Right lobe of liver (tissue), 6 donors: ENCODE measurements around the gene EME2. TPM values are rescaled to one million over a fixed set of nuclear protein-coding genes. Genes with fewer than 3 reads are reported as not detected.

Experiments used
- ATAC-seq, 4 donors: fragments of 200-7000 bp; cut with Tn5 transposase; one replicate each; pipeline ENCODE4 v1.9.1; 2020; ENCODE audit warnings: mild to moderate bottlenecking in 4 of 4, moderate library complexity in 4 of 4
- DNase-seq, 3 donors: peaks; one replicate each; pipeline ENCODE4 v3.0.0-alpha.2; 2020
- H3K27ac ChIP-seq, 3 donors: fragments of 200-600 bp; one replicate each; pipeline ENCODE4 v1.8.0; 2022
- H3K27me3 ChIP-seq, 2 donors: fragments of 200-600 bp; one replicate each; pipeline ENCODE4 v1.8.0; 2022
- H3K36me3 ChIP-seq, 4 donors: fragments of 200-600 bp; sonication (generic) in 1 of 4; one replicate each; pipeline versions ENCODE4 v1.5.1 to v1.8.0; 2017 to 2022; ENCODE audit warnings: control low read depth in 1 of 4
- H3K4me1 ChIP-seq, 4 donors: fragments of 200-600 bp; sonication (generic) in 1 of 4; one replicate each; pipeline versions ENCODE4 v1.5.1 to v1.8.0; 2017 to 2022; ENCODE audit warnings: control low read depth in 1 of 4
- H3K4me3 ChIP-seq, 3 donors: fragments of 200-600 bp; one replicate each; pipeline ENCODE4 v1.8.0; 2022
- H3K9me3 ChIP-seq, 4 donors: fragments of 200-600 bp; sonication (generic) in 1 of 4; one replicate each; pipeline versions ENCODE4 v1.5.1 to v1.8.0; 2017 to 2022; ENCODE audit warnings: control low read depth in 1 of 4
- CTCF ChIP-seq, 4 donors: fragments of 200-600 bp in 3 of 4; fragments of 450-650 bp in 1 of 4; IDR thresholded peaks; one replicate each; pipeline versions ENCODE4 v1.5.1 to v1.8.0; 2016 to 2022; ENCODE audit warnings: antibody characterized with exemption in 4 of 4, mild to moderate bottlenecking in 2 of 4
- POLR2A ChIP-seq: fragments of 450-650 bp; IDR thresholded peaks from one replicate; pipeline ENCODE4 v1.6.1; 2017; ENCODE audit warnings: antibody characterized with exemption, mild to moderate bottlenecking
- WGBS: methylation state at CpG from one replicate; pipeline ENCODE4 v1.1.6; 2018; ENCODE audit warnings: low coverage, low lambda C conversion rate; ENCODE audit not compliant: insufficient coverage; ENCODE audit errors: missing lambda C conversion rate; 5-methylcytosine and 5-hydroxymethylcytosine counted together
- intact Hi-C, 2 donors: fragments of 100-400 bp; cut with DNase I; formaldehyde crosslinking; loops; one replicate each; pipeline versions ENCODE4 v1.11.2 to v1.14.1; 2022
- total RNA-seq, 6 experiments: library from RNA; depleted of rRNA in 2 of 6; stranded (reverse); fragments of >200 nt in 2 of 6; fragmentation: NEBNext Ultra II Directional in 3 of 6; extraction: Animal tissue kit (Norgen Biotek cat#: 25700) in 3 of 6; gene quantifications; one replicate each; pipeline versions ENCODE4 v1.1.0 to v1.2.4, GENCODE V29; 2016 to 2023
- donor health status: DM: no; HTN: yes; CAD: no.
- donor health status: DM: no; HTN: no; CAD: no.
- donor health status: DM: no; HTN: no; CAD: no.
- donor health status: DM: no; HTN: yes; CAD: no.
- donor health status: DM: no; HTN: yes; CAD: no.

The EME2 gene
- total RNA-seq, 6 experiments from 2014 or later, result 3.8 to 11.1 (median 5.0) TPM

DNA sequence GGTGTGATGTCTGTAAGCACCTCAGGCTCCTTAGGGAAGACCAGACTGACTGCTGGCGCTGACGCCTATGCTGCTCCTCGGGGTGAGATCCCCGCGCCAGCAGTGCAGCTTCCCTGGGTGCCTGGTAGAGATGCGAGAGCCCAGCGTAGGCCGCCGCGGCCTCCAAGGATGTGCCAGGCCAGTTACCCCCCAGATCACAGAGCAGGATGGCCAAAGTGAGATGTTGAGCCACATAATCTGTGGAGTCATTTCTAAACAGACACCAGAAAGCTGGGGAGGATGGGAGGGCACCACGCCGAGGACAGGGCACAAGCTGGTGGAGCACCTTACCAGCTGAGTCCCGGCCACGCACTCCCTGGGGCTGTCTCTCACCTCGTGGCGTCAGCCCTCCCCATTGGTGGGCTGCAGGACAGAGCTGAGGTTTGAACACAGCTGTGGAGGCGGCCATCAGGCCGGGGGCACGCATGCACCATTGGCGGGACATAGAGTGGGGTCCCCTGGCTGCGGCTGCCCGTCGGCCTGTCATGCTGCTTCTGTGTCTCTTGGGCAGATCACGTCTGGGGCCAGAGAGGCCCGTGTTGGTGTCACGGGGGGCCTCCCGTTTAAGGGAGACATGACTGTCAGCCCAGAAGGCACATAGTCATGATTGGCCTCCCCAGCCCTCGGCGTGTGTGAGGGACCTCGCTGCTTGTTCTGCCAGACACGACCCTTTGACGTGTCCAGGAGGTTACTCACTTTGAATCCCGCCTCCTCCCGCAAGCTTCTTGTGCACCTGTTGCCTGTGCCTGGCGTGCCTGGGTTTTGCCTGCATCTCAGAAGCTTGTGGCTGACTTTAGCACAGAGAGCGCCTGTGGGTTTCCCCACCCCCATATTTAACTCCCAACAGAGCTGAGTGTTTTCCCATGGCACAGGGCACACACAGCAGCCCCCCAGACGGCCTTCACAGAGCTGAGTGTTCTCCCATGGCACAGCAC, 44.7 kb upstream of the EME2 start:
- Histone ChIP-seq H3K4me1 (no peaks in the 10 kb centered on the region), H3K9me3 (no peaks in the 10 kb centered on the region), H3K27me3 (no peaks in the 10 kb centered on the region), H3K27ac (no peak overlapping the region), H3K4me3 (no peak overlapping the region), H3K36me3 (peaks cover 0 to 24% (median 4%) of the 10 kb centered on the region in 4 donors)
- ATAC-seq (no peak), DNase-seq (no peak)
- WGBS, result 50% methylated on average over 2 of the region's 37 CpGs
- intact Hi-C loops, result no loop called here
- TF ChIP-seq CTCF (IDR thresholded peaks at IDR 0.05) (no peak), POLR2A (no peak)

GRCh38 chr16:1729026-1729425, 43.6 kb upstream of the EME2 start:
- DNase-seq, result no peak

DNA sequence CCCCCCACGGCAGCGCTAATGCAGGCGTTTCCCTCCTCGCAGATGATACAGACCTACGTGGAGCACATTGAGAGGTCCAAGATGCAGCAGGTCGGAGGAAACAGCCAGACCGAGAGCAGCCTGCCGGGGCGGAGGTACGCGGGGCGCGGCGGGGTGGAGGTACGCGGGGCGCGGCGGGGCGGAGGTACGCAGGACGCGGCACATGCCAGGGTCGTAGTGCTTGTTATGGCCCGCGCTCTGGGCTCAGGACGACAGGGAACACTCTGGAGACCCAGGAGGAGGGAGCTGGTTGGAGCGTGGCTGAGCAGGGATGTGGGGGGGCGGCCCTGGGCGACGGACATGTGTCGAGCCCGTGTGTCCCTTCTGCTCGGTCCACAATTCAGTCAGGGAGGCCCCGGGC, 43.2 kb upstream of the EME2 start:
- no peak for TF ChIP-seq CTCF (IDR thresholded peaks at IDR 0.05)
- no peak for TF ChIP-seq POLR2A
- H3K27ac ChIP-seq, result no peak overlapping the region
- no peak overlapping the region for H3K4me3 ChIP-seq
- DNase-seq (no peak), ATAC-seq (no peak)
- WGBS, result 76% methylated on average over 5 of the region's 35 CpGs
- no peaks in the 10 kb centered on the region for H3K27me3 ChIP-seq
- intact Hi-C loops, result no loop called here
- no peaks in the 10 kb centered on the region for H3K9me3 ChIP-seq
- H3K4me1 ChIP-seq, result no peaks in the 10 kb centered on the region
- peaks cover 0 to 38% (median 8%) of the 10 kb centered on the region in 4 donors for H3K36me3 ChIP-seq

More at GRCh38 chr16:1729026-1729425, 43.6 kb upstream of the EME2 start:
- no peak for ATAC-seq
- intact Hi-C loops, result no loop called here
- H3K4me3 ChIP-seq, result no peak overlapping the region
- H3K27me3 ChIP-seq, result no peaks in the 10 kb centered on the region
- no peaks in the 10 kb centered on the region for H3K4me1 ChIP-seq
- TF ChIP-seq POLR2A, result no peak
- no peak for TF ChIP-seq CTCF (IDR thresholded peaks at IDR 0.05)
- no peaks in the 10 kb centered on the region for H3K9me3 ChIP-seq
- peaks cover 0 to 34% (median 5%) of the 10 kb centered on the region in 4 donors for H3K36me3 ChIP-seq
- 98% methylated on average over 10 of the region's 18 CpGs for WGBS
- no peak overlapping the region for H3K27ac ChIP-seq

GRCh38 chr16:1731073-1731472, 41.5 kb upstream of the EME2 start:
- ATAC-seq, result no peak
- Histone ChIP-seq H3K4me3 (no peak overlapping the region), H3K9me3 (no peaks in the 10 kb centered on the region), H3K27me3 (no peaks in the 10 kb centered on the region), H3K27ac (no peak overlapping the region), H3K36me3 (peaks cover 0 to 36% (median 8%) of the 10 kb centered on the region in 4 donors), H3K4me1 (no peaks in the 10 kb centered on the region)
- intact Hi-C loops, result no loop called here
- DNase-seq, result no peak
- TF ChIP-seq POLR2A (no peak), CTCF (IDR thresholded peaks at IDR 0.05) (no peak)
- 88% methylated on average over 5 of the region's 7 CpGs for WGBS
